ENCODE data around the gene CHST3. TPM values are rescaled to one million over a fixed set of nuclear protein-coding genes. Genes with fewer than 3 reads are reported as not detected.

The CHST3 gene
- total RNA-seq, 1 experiment from 2014 or later, result 6.1 TPM

DNA sequence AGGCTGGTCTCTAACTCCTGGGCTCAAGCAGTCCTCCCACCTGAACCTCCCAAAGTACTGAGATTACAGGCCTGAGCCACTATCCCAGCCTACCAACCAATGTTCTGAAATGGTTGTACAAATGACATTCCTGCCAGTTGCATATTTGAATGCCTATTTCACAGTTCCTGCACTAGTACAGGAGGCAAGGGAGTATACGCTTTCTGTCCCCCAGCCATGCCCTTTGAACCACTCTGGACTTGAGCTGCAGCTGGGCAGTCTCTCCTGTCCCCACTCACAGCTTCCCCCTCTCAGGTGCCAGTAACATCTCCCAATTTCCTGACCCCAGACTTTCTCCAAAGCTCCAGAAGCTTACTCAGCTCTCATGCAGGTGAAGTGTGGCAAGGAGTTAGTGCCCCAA, 65.2 kb downstream of the CHST3 start:
- no peaks in the 10 kb centered on the region for H3K36me3 Mint-ChIP-seq (ENCODE audit: insufficient read depth in 1 of 3, low read depth in 3 of 3)
- Histone ChIP-seq H4K8ac (replicated peaks; ENCODE audit: insufficient read length, low read depth, low read length) (no peak overlapping the region), H3K27me3 (ENCODE audit: insufficient read depth, low read length) (no peaks in the 10 kb centered on the region), H3K9ac (ENCODE audit: extremely low read depth, insufficient read length, low read length) (no peak overlapping the region), H3K79me1 (ENCODE audit: insufficient read depth, low read depth, low read length, poor library complexity, severe bottlenecking) (no peaks in the 10 kb centered on the region), H2BK5ac (ENCODE audit: insufficient read length, low read length) (no peak overlapping the region), H3K18ac (ENCODE audit: insufficient read length, low read depth, low read length) (no peak overlapping the region), H3K23ac (ENCODE audit: insufficient read length, low read depth, low read length) (no peak overlapping the region), H4K5ac (ENCODE audit: insufficient read length, low read depth, low read length) (no peak overlapping the region), H2BK20ac (ENCODE audit: low read depth, low read length, poor library complexity, severe bottlenecking) (no peak overlapping the region), H3T11ph (ENCODE audit: low read length) (no peak overlapping the region), H2BK15ac (ENCODE audit: low read depth, low read length) (no peak overlapping the region), H3K79me2 (ENCODE audit: insufficient read depth, low read length) (no peaks in the 10 kb centered on the region; the same call in 1 of the 2 replicates), H2AFZ (ENCODE audit: low read length) (no peak overlapping the region), H3K4me2 (ENCODE audit: insufficient read depth, insufficient read length, low read length) (no peak overlapping the region), H2AK5ac (ENCODE audit: insufficient read length, low read length) (no peak overlapping the region), H3K27ac (ENCODE audit: insufficient read length, low read depth, low read length) (no peak overlapping the region), H3K14ac (ENCODE audit: insufficient read depth, low read length) (no peak overlapping the region), H3K56ac (ENCODE audit: insufficient read length, low read depth, low read length) (no peak overlapping the region), H4K20me1 (ENCODE audit: control insufficient read depth, insufficient read depth, insufficient read length) (no peaks in the 10 kb centered on the region), H3K9me3 (ENCODE audit: control insufficient read depth, low read depth, low read length) (no peaks in the 10 kb centered on the region), H3K23me2 (ENCODE audit: insufficient read length, low read depth, low read length, poor library complexity, severe bottlenecking) (no peaks in the 10 kb centered on the region), H2BK120ac (ENCODE audit: low read depth, low read length, poor library complexity, severe bottlenecking) (no peak overlapping the region), H4K91ac (ENCODE audit: insufficient read length, low read depth, low read length) (no peak overlapping the region), H3K4me1 (ENCODE audit: insufficient read depth, low read length) (no peaks in the 10 kb centered on the region), H2BK12ac (ENCODE audit: insufficient read length, low read depth, low read length) (no peak overlapping the region), H3K4ac (ENCODE audit: low read depth, low read length) (no peak overlapping the region)
- H3K27ac Mint-ChIP-seq, result no peak overlapping the region
- H3K9me3 Mint-ChIP-seq, result no peaks in the 10 kb centered on the region
- no peak for DNase-seq
- H3K4me3 Mint-ChIP-seq, result no peak overlapping the region
- no CpG with 5 or more reads among the region's 1 CpG for WGBS (ENCODE audit: extremely low coverage, insufficient read length, low lambda C conversion rate)
- TF ChIP-seq, protein P1, sequence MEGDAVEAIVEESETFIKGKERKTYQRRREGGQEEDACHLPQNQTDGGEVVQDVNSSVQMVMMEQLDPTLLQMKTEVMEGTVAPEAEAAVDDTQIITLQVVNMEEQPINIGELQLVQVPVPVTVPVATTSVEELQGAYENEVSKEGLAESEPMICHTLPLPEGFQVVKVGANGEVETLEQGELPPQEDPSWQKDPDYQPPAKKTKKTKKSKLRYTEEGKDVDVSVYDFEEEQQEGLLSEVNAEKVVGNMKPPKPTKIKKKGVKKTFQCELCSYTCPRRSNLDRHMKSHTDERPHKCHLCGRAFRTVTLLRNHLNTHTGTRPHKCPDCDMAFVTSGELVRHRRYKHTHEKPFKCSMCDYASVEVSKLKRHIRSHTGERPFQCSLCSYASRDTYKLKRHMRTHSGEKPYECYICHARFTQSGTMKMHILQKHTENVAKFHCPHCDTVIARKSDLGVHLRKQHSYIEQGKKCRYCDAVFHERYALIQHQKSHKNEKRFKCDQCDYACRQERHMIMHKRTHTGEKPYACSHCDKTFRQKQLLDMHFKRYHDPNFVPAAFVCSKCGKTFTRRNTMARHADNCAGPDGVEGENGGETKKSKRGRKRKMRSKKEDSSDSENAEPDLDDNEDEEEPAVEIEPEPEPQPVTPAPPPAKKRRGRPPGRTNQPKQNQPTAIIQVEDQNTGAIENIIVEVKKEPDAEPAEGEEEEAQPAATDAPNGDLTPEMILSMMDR (conservative IDR thresholded peaks at IDR 0.05), result no peak
- peaks cover 6% of the 10 kb centered on the region for H3K27me3 Mint-ChIP-seq (ENCODE audit: low read depth)
- no peaks in the 10 kb centered on the region for H3K4me1 Mint-ChIP-seq

Measured in H9 (cell line).